GM10248 (cell line): ENCODE data around the gene ACTR2.

ENCODE experiments used
- CTCF ChIA-PET: fragments of 300-600 bp; sonication (Branson Sonifier 250); formaldehyde crosslinking; extraction: SDS; loops from one replicate; lab custom pipeline; 2021; ENCODE audit warnings: antibody characterized with exemption; lab: Yijun Ruan, JAX
- POLR2A ChIA-PET: fragments of 350-650 bp; sonication (Branson Sonifier 250); formaldehyde crosslinking; extraction: SDS; loops from one replicate; lab custom pipeline; 2020; ENCODE audit warnings: antibody characterized with exemption; lab: Yijun Ruan, JAX
- DNase-seq: peaks from one replicate; pipeline ENCODE4 v3.0.0; 2012; ENCODE audit errors: extremely low spot score
- TF ChIP-seq, protein P1 (sequence below): IDR thresholded peaks from 2 replicates; pipeline ENCODE4 v1.5.1; 2012; ENCODE audit warnings: mild to moderate bottlenecking, low read depth; ENCODE audit errors: extremely low read depth, missing control alignments, control extremely low read depth

ACTR2 gene

DNA sequence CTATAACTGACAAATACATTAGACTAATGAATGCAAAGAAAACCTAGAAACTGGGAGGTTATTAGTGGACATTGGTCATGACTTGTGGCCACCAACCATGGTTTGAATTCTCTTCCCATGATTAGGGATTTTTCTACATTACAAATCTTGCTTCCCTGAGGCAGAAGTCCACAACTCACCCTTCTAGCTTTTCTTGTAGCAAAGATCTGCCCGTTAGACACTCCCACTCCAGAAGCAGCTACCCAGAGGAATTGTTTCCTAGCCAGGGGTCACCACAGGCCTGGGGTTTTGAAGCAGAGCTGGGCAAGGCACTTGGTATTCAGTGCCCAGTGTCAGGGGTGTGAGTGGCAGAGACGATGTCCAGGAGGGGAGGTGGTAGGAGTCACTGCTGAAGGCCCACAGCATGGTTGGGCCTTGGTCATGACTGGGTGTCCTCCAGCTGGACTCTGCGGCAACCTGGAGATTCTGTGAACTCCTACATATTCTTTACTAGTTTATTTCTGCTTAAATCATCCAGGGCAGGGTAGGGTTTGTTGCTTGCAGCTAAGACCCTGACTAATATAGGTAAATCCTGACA lies 54.9 kb downstream of the ACTR2 start:
- ChIA-PET CTCF (interaction anchor here (1.0 to 2.5 kb wide), 8 partner anchors 8 to 265 kb away, joined by 3 to 5 read pairs (median 4); no protein-coding TSS in a partner anchor), POLR2A (no interaction called here)
- no peak for DNase-seq
- TF ChIP-seq, protein P1, sequence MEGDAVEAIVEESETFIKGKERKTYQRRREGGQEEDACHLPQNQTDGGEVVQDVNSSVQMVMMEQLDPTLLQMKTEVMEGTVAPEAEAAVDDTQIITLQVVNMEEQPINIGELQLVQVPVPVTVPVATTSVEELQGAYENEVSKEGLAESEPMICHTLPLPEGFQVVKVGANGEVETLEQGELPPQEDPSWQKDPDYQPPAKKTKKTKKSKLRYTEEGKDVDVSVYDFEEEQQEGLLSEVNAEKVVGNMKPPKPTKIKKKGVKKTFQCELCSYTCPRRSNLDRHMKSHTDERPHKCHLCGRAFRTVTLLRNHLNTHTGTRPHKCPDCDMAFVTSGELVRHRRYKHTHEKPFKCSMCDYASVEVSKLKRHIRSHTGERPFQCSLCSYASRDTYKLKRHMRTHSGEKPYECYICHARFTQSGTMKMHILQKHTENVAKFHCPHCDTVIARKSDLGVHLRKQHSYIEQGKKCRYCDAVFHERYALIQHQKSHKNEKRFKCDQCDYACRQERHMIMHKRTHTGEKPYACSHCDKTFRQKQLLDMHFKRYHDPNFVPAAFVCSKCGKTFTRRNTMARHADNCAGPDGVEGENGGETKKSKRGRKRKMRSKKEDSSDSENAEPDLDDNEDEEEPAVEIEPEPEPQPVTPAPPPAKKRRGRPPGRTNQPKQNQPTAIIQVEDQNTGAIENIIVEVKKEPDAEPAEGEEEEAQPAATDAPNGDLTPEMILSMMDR = no peak

DNA sequence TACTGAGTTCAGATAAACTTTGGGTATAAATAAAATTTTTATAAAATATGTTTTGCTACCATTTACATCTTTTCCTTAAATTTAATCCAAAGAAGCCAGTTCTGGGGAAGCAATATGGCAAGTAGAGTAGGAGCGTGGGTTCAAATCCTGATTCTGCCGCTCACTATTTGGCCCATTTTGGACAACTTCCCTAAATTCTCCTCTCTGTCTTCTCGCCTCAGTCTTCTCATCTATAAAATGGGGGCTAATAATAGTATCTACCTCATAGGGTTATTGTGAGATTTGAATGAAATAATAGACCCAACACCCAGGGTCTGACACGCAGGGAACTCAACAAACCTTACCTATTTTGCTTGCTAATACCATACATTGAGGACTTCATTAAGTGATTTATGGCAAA lies 59.7 kb downstream of the ACTR2 start:
- ChIA-PET CTCF (interaction anchor here (0.7 to 1.2 kb wide), 2 partner anchors 13 to 22 kb away, joined by 3 read pairs; no protein-coding TSS in a partner anchor), POLR2A (no interaction called here)
- TF ChIP-seq, protein P1 = no peak
- DNase-seq = no peak

DNA sequence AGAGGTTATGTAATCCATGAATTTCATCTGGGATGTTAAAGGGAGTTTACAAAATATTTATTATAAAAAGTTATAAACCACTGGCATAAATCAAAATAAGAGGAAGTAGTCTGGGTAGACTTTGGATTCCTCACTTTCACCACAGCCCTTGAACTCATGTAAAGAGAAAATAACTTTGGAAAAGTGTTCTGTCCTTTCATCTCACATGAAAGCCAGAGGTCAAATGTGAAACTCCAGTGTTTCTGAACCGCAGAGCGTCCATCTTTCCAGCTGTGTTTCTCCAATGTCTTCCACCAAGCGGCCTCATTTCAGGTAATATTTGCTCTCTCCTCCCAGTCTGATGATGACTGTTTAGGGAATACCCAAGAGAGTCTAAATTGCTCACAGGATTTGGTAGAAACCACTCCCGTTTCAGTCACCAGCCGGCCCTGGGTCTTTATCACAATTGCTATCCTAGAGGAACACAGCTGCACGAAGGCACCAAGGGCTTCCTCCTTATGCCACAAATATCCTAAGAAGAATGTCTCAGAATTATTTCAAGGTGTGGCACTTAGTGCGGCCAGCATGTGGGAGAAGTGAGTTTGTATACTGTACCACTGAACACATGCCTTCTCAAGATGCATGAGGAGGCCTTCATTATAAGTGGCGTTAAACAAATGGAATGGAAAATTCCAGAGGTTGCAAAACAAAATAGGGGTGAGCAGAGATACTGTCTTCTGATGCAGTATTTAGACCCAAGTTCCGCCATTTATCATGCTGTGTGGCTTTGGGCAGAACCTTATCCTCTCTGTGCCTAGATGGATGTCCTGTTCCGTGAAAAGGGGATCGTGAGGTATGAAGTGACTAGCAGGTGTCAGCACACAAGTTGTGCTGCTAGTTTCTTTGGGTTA lies 63.8 kb downstream of the ACTR2 start:
- ChIA-PET CTCF (interaction anchor here (1.3 to 2.1 kb wide), 2 partner anchors 15 to 16 kb away, joined by 3 to 6 read pairs; no protein-coding TSS in a partner anchor), POLR2A (no interaction called here)
- DNase-seq = no peak
- TF ChIP-seq, protein P1 = no peak

DNA sequence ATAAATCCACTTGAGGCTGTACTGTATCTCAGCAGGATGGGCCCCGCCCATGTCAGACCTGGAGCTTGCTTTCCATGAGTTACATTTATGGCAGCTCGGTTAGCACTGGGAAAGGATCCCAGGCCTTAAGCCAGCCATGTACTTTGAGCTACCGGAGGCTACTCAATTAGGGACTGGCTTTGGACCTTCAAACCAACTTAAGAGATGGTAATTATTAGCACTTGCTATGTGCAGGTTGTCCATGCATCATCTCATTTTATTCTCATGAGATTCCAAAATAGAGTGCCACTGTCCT lies 64.4 kb downstream of the ACTR2 start:
- no peak for DNase-seq
- ChIA-PET POLR2A (no interaction called here), CTCF (interaction anchor here (2.1 kb wide), 1 partner anchor 16 kb away, joined by 6 read pairs; no protein-coding TSS in a partner anchor)
- TF ChIP-seq, protein P1 = no peak

DNA sequence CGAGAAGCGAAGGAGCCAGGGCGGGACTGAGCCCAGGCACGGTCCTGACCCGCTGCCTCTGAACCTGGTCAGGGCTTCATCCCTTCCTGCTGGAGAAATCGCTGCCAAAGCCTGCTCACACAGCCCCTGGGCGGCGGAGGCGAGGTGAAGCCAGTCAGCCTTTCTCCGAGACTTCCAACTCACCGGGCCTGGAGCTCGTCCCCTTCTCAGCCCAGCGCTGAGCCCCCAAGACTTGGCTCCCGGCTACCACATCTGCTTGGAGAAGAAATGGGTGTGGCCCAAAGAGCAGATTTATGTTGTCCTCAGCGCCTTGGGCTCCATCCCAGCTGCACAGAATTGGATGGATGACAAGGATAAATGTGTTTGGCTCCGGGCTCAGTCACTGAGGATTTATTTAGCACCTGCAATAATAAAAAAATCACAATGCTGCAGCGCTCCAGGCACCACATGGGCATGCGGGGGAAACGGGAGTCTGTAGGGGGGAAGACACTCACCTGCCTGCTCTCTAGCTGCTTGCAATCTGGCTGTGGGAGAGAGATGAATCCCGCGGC lies 64.9 kb downstream of the ACTR2 start:
- POLR2A ChIA-PET = no interaction called here

DNA sequence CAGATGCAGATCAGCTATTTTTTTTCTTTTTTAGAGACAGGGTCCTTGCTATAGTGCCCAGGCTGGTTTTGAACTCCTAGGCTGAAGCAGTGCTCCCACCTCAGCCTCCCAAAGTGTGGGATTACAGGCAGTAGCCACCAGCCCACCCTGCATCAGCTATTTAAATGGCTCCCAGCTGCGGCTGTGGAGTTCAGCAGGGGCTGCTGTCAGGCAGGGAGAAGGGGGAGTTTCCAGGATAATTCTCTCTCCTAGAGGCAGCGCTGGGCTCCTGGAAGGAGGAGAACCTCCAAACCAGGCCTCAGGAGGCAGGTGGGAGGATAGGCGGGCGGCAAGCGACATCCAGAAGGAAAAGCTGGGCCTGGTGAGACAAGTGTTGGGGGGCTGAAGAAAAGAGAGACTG lies 65.7 kb downstream of the ACTR2 start:
- CTCF ChIA-PET = interaction anchor here (0.8 to 2.3 kb wide), 4 partner anchors 9 to 264 kb away, joined by 3 to 6 read pairs (median 6); no protein-coding TSS in a partner anchor
- TF ChIP-seq, protein P1 = no peak
- DNase-seq = no peak
- POLR2A ChIA-PET = no interaction called here

More for the DNA sequence above, 64.9 kb downstream of the ACTR2 start:
- CTCF ChIA-PET = interaction anchor here (1.7 to 2.3 kb wide), 3 partner anchors 9 to 17 kb away, joined by 5 to 6 read pairs (median 6); no protein-coding TSS in a partner anchor
- no peak for DNase-seq
- TF ChIP-seq, protein P1 = no peak
